ENCODE data around the gene MYO15A.

The MYO15A gene

GRCh38 chr17:18172531-18173278 is 64.1 kb downstream of the MYO15A start:
- TF ChIP-seq CTCF (conservative IDR thresholded peaks at IDR 0.05): no peak
- no peak overlapping the region for H3K27ac ChIP-seq

GRCh38 chr17:18173740-18174139 is 65.2 kb downstream of the MYO15A start:
- H3K27ac ChIP-seq: no peak overlapping the region
- no peak for TF ChIP-seq CTCF (conservative IDR thresholded peaks at IDR 0.05)

- no peak overlapping the region for H3K27ac ChIP-seq
- no peak for TF ChIP-seq CTCF (conservative IDR thresholded peaks at IDR 0.05)
Observed at GRCh38 chr17:18176176-18176575, 67.6 kb downstream of the MYO15A start.

GRCh38 chr17:18177133-18177532 is 68.6 kb downstream of the MYO15A start:
- no peak overlapping the region for H3K27ac ChIP-seq
- no peak for TF ChIP-seq CTCF (conservative IDR thresholded peaks at IDR 0.05)

GRCh38 chr17:18177722-18178121 is 69.2 kb downstream of the MYO15A start:
- no peak overlapping the region for H3K27ac ChIP-seq
- TF ChIP-seq CTCF (conservative IDR thresholded peaks at IDR 0.05): no peak

- TF ChIP-seq CTCF (conservative IDR thresholded peaks at IDR 0.05): no peak
- H3K27ac ChIP-seq: no peak overlapping the region
Observed at GRCh38 chr17:18179196-18179595, 70.6 kb downstream of the MYO15A start.

GRCh38 chr17:18179804-18180203 is 71.2 kb downstream of the MYO15A start:
- TF ChIP-seq CTCF (conservative IDR thresholded peaks at IDR 0.05): no peak
- H3K27ac ChIP-seq: no peak overlapping the region

Data from VCaP (cell line).